G401.6 (cell line): Measurements from ENCODE around the gene RRP15.

Source experiments
- FAIRE-seq: peaks from 2 replicates; lab custom pipeline; 2012; peaks lifted over from hg19 to GRCh38; lab: Jason Lieb, UNC

Gene RRP15

DNA sequence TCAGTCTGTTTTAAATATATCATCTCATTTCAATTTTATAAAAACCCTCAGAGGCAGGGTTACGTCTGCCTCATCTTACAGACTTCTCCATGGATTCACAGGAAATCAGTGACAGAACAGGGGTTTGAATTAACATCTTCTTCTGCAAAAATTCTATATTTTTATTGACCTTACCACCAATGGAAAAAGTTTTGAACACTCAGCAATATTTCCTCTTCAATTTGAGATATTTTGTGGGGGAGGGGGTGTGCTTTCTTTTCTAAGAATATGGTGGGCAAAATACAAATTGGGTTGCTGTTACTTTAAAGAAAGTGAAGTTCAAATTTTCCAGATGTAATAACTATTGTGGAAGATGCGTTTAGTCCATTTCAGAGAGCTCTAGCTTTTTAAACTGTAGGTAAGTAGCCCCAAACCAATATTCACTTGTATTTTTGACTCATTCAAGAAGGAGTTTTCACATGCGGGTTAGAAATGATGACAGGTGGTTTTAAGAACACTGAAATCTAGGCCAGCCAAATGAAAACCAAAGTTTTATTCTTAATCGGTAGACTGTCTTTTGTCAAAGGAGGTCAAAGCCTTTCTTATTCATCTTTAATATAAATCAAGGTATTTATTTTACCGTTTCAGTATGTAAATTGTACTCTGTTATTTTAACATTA lies 77.5 kb downstream of the RRP15 start:
- FAIRE-seq: no peak

DNA sequence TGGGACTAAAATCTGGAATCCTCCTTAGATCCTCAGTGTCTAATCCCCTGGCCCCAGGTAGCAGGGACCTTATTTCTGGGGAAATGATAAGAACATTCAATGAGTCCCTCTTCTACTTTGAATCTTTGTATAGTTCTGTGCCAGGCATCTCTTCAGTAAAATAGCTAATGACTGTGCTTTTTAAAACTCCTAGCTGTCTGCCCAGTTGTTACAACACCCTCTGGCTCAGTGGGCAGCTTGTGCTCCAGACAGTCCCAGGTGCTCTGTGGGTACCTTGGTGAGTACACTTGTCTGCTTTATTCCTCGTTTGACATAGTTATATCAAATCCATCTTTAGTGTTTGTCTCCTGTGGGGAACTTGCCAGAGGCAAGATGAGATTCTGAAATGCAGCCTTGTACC lies 78.0 kb downstream of the RRP15 start:
- FAIRE-seq: no peak

DNA sequence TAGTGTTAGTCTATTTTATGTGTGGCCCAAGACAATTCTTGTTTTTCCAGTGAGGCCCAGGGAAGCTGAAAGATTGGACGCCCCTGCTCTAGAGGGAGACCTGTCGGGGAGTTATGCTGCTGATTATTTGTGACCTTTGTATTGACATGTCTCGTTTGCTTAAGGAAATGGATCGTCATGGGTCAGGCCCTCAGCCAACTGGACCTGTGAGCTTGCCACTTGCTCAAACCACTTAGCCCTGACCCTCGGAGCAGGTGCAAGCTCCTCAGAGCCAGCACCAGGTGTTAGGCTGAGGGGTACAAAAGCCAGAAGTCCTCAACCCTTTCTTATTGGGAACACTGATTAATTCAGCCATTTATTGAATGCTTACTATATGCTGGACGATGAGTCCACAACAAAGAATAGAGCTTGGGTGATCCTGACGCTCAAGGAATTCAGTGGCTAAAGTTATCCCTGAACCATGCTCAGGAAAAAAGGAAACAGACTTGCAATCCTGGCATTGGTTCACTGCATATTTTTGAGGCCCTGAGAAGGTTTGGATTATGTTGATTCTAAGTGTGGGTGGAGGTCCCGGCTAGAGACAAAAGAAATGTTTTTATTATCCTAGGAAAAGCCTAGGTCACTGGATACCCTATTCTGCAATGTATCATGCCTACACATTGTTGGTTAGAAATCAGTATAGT lies 79.1 kb downstream of the RRP15 start:
- no peak for FAIRE-seq

DNA sequence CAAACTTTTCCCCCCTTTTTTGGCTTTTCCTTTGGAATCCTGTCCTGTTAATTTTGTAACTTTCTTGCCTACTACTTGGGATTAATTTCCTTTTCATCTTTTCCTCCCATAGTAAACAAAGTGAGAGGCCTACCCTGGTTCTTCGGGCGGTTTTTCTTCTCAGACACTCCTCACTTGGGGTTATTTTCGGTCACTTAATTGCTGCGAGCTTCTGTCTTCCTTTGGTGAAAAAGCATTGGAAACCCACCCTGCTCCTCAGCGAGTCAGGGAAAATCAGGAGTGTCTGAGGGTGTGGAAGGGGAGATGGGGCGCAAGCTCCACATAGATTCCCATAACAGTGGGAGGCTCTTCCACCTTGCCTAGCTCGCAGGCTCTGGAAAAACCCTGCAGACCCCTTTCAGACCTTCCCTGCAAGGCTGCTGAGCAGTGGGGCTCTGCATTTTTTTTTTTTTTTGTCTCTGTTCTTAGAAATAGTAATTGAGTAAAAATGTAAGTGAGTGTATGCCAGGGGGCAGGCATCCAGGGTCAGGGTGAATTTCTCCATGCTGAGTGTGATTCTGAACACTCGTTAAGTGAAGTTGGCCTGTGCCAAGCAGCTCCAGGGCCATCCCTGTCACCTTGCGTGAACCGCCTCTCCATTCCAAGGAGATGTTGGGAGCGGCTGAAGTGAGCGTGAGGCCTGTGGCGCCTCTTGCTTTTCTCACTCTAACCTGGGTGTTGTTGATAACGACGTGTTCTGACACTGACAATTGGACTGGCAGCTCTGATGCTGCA lies 80.3 kb downstream of the RRP15 start:
- no peak for FAIRE-seq

DNA sequence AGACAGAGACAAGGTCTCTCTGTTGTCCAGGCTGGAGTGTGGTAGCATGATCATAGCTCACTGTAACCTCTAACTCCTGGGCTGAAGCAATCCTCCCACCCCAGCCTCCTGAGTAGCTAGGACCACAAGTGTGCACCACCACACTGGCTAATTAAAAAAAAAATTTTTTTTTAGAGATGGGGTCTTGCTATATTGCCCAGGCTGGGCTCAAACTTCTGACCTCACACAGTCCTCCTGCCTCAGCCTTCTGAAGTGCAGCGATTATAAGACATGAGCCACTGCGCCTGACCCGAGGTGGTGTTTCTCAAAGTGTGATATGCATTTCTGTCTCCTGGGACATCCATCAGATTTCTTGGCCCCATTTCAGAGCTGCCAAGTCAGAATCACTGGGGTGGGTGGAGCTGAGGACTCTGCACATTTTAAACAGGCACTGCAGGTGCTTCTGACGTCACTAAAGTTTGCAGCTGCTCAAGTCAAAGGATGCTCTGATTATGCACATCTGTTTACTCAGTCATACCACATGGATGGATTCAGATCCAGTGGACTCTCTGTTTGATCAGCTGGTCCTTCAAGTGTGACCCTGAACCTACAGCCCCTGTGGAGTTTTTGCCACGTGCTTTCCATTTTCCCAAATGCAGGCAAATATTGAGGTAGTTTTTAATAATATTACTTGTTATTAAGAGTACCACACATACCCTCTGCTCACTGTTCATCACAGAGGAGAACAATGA lies 81.4 kb downstream of the RRP15 start:
- FAIRE-seq: no peak

DNA sequence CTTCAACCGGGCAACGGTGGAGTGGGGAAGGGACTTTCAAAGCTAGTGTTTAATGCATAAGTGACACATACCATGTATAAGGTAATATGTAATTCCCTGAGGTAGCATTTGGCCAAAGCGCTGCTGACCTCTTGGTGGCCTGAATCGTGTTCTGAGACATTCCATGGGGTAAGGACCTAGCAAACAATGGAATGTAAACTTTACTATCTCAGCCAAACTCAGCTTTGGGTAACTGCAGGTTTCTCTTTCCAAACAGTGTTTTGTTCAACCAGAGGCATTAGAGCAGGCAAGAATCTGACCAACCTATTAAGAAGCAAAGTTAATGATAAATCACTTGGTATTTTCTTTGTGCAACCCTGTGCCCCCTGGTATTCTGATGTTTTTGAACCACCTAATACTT lies 82.0 kb downstream of the RRP15 start:
- no peak for FAIRE-seq

DNA sequence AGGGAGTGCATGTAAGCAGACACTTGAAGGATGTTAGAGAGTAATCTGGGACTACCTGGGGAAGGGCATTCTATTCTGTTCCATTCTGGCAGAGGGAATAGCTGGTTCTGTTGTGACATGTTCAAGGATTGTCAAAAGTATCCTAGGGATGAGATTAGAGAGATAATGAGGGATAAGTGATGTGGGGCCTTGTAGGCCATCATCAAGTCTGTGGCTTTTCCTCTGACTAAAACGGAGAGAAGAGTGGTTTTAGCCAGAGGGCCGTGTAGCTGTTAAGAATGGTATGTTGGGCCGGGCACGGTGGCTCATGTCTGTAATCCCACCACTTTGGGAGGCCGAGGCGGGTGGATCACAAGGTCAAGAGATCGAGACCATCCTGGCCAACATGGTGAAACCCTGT lies 83.6 kb downstream of the RRP15 start:
- no peak for FAIRE-seq

DNA sequence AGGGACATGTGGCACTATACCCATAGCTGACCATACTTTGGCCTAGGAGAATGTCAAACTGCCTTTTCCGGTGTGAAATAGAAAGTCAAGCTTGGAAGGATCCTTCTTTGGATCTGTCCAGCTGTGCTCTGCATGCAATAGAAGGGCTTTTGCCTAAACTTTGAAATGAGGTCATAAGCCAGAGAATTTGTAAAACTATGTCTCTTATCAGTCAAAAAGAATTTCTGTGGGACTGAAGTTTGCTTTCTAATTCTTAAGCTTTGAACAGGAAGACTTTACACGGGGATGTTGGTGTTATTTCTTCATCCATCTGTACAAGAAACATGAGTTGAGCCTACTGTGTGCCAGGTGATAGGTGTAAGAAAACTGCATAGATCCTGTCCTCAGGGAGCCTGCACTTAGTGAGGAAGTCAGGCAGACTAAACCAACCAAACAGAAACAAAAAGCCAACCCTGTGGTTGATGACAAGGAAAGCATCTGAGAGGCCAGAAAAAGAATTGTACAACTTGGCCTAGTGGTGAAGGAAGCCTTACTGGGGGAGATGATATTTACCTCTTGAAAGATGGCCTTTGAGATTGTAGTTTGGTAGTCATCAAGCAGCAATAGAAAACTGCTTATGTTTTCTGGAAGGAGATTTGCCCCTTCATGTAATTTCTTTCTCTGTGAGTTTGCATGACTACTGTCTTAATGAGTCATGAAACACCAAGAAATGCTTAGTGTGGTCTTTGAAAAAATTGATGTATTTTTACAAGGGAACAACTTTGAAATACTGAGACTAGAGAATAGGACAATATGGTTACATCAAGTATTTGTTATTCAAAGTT lies 84.8 kb downstream of the RRP15 start:
- FAIRE-seq: no peak

DNA sequence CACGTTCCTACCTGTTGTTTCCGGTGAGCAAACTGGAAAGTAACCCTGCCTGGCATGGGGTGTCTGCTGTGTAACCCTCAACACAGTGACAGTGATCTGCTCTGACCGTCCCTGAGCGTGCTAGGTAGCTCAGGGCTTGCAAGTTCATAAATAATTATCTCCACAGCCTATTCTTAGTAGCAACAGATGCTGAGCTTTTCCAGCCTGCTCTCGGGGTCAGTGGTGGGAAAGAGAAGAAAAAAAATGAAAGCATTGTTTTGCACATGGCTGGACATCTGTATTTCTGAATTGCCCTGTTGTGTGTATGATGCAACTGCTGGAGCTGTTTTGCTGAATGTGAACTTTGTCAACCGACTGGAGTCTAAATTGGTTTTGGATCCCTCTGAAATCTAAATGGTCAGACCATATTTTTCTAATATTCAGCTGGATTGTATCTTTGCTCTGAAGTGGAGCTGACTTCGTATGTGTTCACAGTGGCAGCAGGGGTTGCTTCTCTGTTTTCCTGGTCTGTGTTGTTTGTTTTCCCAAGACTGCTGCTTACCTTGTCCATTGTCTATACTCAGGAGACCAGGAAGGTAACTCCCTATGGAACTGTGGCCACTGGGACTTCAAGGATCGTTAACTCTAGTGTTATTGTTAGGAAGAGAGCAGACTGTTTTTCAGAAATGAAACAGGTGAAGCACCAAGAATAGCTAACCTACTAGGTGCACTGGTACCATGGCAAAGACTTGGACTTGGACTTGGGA lies 87.0 kb downstream of the RRP15 start:
- FAIRE-seq: no peak

DNA sequence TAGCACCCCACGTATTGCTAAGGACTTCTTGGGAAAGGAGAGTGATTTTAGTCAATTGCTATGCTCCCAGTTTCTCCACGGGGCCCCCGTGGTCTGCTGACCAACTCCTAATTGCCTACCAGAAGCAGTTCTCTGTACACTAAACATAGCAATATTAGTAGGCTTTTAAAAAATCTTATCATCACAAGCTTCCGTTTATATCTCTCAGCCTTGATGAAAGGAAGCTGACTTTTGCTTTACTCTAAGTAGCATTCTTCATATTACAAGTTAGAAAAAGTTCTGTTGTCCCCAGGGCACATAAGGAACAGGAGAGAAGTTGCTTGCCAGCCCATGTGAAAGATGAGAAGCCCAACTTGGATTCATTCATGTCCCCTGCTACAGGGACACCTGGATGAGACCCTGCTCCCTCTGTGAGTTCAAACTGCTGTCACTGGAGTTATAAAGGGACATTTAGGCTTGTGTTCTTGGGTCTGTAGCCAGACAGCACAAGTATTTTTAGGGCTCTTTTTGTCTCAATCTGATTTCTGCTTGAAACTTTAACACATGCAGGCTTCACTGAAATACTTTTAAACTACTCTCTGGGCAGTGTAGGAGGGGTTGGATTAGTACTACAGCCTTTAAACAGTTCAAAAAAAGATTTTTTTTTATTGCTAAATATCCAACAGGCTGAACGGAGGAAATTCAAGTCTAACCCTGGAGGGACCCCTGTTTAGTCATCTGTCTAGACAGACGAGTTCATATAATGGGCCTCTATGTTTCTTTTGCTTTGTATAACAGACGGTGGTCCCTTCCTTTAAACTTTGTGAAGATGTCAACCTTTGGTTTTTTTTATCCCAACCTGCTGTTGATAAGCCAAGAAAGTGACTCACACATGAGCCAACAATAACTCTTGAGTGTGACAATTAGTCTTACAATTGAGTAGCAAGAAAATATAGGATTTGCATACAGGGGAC lies 89.6 kb downstream of the RRP15 start:
- no peak for FAIRE-seq

DNA sequence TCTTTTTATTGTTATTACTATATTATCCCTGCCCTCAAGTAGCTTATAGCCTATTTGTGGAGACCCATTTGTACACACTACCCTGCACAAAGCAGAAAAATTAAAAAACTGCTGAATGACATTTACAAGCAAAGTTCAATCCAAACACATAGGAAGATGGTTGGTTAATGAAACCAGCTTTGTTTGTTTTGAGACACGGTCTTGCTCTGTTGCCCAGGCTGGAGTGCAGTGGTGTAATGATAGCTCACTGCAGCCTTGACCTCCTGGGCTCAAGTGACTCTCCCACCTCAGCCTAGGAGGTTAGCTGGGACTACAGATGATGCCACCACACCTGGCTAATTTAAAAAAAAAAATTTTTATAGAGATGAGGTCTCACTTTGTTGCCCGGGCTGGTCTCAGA lies 91.6 kb downstream of the RRP15 start:
- FAIRE-seq: no peak

DNA sequence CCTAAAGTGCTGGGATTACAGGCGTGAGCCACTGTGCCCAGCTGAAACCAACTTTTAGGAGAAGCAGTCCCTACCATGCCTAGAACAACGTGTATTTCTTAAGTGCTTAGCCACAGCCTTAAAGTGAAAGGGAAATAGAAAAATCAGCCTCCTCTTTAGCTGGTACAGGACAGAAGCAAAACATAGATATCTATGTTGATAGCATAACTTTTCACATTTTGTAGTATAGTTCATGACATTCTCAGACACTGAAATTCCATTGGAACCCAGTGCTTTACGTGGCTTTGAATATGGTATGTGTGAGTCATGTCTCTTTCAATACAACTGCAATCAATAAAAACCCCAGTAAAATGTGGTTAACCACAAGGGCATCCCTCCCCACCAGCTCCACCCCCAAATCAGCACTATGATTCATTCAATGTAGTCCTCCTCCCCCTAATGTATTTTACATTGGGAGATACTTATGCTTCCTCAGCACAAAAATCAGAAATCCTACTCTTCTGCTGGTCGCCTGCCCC lies 92.1 kb downstream of the RRP15 start:
- FAIRE-seq: no peak

DNA sequence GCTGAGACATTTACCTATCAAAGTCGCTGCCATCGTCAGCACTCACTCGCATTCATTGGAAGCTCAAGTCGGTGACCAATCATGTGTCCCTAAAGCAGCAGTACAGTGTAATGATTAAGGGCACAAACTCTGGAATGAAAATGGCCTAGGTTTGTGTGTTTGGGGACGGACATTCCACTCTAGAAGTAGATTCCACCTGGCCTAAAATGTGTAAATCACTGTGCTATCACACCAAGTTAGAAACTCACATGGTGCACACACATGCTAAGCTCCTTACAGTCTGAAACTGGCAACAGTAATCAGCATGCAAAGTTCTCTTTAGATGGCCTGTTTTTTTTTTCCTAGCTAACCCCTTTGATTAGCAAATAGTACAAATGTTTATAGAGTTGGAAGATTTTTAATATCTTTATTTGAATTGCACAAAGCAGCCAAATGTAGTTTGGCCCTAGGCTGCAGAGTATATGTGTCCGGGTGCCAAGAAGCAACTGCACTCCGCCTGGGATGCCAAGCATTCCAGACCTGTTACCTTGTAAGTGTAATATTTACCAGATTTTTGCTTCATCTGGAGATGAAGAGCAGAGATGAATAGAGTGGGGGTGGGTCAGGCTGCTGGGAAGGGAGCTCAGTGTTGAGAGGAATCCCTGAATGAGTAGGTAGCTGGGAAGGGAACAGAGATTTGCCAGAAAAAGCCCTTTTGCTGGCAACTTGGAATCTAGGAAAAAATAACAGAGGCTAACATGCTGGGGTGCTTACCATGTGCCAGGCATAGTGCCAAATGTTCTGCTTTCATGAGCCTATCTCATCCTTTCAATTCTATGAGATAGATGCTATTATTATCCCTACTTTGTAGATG lies 95.3 kb downstream of the RRP15 start:
- FAIRE-seq: no peak

DNA sequence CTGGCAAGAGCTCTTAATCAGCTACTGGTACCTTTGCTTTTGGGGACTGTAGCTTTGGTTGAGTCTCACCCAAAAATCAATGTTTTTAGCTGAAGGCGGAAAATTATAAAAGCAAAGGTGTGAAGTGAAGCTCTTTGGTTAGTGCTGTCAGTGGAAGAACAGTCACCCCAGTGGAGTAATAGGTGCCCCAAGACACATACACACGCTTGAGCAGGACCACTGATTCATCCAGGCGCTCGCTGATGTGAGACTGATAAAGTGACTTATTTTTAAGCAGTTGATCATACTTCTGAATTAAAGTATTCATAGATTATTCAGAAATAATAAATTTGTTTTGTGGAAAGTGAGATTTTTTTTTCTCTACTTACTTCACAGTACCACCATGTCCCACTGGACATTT lies 97.2 kb downstream of the RRP15 start:
- no peak for FAIRE-seq

DNA sequence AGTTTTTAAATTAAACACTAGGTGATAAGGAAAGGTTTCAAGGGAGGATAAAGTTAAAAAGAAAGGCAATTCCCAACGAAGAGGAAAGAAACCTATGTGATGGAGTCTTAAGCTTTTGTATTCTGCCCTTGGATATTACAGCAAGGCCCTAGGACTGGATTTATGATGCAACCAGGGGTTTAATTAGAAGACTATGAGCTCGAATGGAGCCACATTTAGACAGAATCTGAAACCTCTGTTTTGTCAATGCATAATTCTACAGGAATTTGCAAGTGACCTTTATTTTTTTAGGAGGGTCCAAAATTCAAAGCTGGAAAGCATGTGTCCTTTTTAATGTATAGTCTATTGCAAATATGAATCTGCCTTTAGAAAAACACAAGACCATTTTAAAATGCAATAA lies 98.0 kb downstream of the RRP15 start:
- no peak for FAIRE-seq

DNA sequence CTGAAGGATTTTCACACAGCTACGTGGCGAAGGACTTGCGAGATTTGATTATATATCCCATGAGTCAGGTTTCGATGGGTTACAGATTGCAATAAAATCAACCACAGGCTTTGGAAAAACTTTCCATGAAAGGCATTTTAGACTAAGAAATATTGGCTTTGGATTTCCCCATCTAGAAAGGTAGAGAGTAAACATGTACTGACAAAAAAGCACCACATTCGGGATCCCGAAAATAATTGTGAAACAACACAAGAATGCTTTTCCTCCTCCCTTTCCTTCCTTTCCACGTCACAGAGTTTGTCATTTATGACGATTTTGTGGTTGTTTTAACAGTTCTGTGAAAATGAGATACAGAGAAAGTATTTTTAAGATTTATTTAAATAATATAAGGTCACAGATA lies 98.6 kb downstream of the RRP15 start:
- no peak for FAIRE-seq

DNA sequence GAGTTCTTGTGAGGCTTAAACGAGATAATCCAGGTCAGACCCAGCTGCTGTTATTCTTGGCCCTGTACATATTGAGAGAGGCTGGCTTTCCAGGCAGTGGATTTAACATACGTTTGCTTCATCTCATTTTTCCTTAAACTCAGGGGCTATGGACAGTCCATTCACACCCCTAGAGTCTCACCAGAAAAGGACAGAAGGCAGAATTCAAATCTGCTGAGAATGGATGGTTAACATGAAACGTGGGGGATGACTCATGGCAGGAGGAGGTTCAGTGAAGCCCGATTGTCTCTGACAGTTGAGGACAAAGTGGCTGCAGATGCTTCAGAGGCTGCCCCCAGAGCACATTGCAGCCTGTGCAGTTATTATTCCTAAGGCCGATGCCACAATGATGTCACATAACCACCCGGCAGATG lies 99.5 kb downstream of the RRP15 start:
- FAIRE-seq: no peak
